MM.1S (cell line): ENCODE measurements around the gene GYS1.

Source experiments
- DNase-seq: peaks from one replicate; pipeline ENCODE4 v3.0.0-alpha.2; 2015
- H2AFZ ChIP-seq: fragments of 300-600 bp; sonication (generic); 2 replicates; pipeline ENCODE4 v1.6.0; 2016; ENCODE audit warnings: antibody characterized with exemption, low read length
- H3F3A ChIP-seq: fragments of 300-600 bp; sonication (generic); 2 replicates; pipeline ENCODE4 v1.6.1; 2016; ENCODE audit warnings: mild to moderate bottlenecking, antibody characterized with exemption, low read length, moderate library complexity, mixed read lengths; ENCODE audit not compliant: insufficient read depth
- H3K27ac ChIP-seq: fragments of 300-600 bp; sonication (generic); 2 replicates; pipeline ENCODE4 v1.5.1; 2016; ENCODE audit warnings: mild to moderate bottlenecking, low read length
- H3K27me3 ChIP-seq: fragments of 300-600 bp; sonication (generic); replicated peaks from 2 replicates; pipeline ENCODE4 v1.6.0; 2016; ENCODE audit warnings: low read length; ENCODE audit not compliant: insufficient read depth
- H3K36me3 ChIP-seq: fragments of 300-600 bp; sonication (generic); replicated peaks from 2 replicates; pipeline ENCODE4 v1.6.1; 2016; ENCODE audit warnings: mild to moderate bottlenecking, low read length, mixed read lengths; ENCODE audit not compliant: insufficient read depth
- H3K4me1 ChIP-seq: fragments of 300-600 bp; sonication (generic); 2 replicates; pipeline ENCODE4 v1.6.1; 2016; ENCODE audit warnings: low read length, mixed read lengths
- H3K4me2 ChIP-seq: fragments of 300-600 bp; sonication (generic); 2 replicates; pipeline ENCODE4 v1.6.0; 2016; ENCODE audit warnings: low read depth, low read length
- H3K4me3 ChIP-seq: fragments of 300-600 bp; sonication (generic); 2 replicates; pipeline ENCODE4 v1.5.1; 2016; ENCODE audit warnings: low read length, mixed read lengths
- H3K79me2 ChIP-seq: fragments of 300-600 bp; sonication (generic); 2 replicates; pipeline ENCODE4 v1.6.1; 2016; ENCODE audit warnings: mixed run types, low read length, mixed read lengths
- H3K9ac ChIP-seq: fragments of 300-600 bp; sonication (generic); 2 replicates; pipeline ENCODE4 v1.6.1; 2016; ENCODE audit warnings: low read length, mixed read lengths
- H3K9me2 ChIP-seq: fragments of 300-600 bp; sonication (generic); replicated peaks from 2 replicates; pipeline ENCODE4 v1.6.1; 2016; ENCODE audit warnings: mild to moderate bottlenecking, low read length, mixed read lengths; ENCODE audit not compliant: insufficient read depth
- H3K9me3 ChIP-seq: fragments of 300-600 bp; sonication (generic); replicated peaks from 2 replicates; pipeline ENCODE4 v1.6.1; 2016; ENCODE audit warnings: mild to moderate bottlenecking, low read length, mixed read lengths; ENCODE audit not compliant: insufficient read depth
- H4K20me1 ChIP-seq: fragments of 300-600 bp; sonication (generic); 2 replicates; pipeline ENCODE4 v1.6.1; 2016; ENCODE audit warnings: mild to moderate bottlenecking, low read length, moderate library complexity, mixed read lengths; ENCODE audit not compliant: insufficient read depth
- EZH2 ChIP-seq: fragments of 300-600 bp; sonication (generic); optimal IDR thresholded peaks from 2 replicates; pipeline ENCODE3; 2017; ENCODE audit warnings: low read depth, mild to moderate bottlenecking, antibody characterized with exemption, low read length, mixed read lengths
- EZH2phosphoT487 ChIP-seq: fragments of 300-600 bp; sonication (generic); IDR thresholded peaks from 2 replicates; pipeline ENCODE4 v1.6.1; 2018; ENCODE audit warnings: antibody characterized with exemption, low read length
- TF ChIP-seq, protein P1 (sequence below): fragments of 300-600 bp; sonication (generic); IDR thresholded peaks from 2 replicates; pipeline ENCODE4 v1.5.1; 2016; ENCODE audit warnings: antibody characterized with exemption, low read length, mixed read lengths

GYS1 gene

GRCh38 chr19:48961673-48962028 lies 31.5 kb downstream of the GYS1 start:
- Histone ChIP-seq H3K4me3 (no peak overlapping the region), H3K79me2 (peaks cover 19% of the 10 kb centered on the region), H3K9me2 (no peaks in the 10 kb centered on the region), H3K4me2 (no peak overlapping the region), H3F3A (peaks cover 33% of the 10 kb centered on the region), H4K20me1 (no peaks in the 10 kb centered on the region), H3K27me3 (no peaks in the 10 kb centered on the region), H3K36me3 (no peaks in the 10 kb centered on the region), H3K9me3 (no peaks in the 10 kb centered on the region), H3K4me1 (peaks cover 26% of the 10 kb centered on the region), H3K9ac (no peak overlapping the region), H3K27ac (no peak overlapping the region; the same call in 1 of the 2 replicates), H2AFZ (no peak overlapping the region)
- TF ChIP-seq, protein P1, sequence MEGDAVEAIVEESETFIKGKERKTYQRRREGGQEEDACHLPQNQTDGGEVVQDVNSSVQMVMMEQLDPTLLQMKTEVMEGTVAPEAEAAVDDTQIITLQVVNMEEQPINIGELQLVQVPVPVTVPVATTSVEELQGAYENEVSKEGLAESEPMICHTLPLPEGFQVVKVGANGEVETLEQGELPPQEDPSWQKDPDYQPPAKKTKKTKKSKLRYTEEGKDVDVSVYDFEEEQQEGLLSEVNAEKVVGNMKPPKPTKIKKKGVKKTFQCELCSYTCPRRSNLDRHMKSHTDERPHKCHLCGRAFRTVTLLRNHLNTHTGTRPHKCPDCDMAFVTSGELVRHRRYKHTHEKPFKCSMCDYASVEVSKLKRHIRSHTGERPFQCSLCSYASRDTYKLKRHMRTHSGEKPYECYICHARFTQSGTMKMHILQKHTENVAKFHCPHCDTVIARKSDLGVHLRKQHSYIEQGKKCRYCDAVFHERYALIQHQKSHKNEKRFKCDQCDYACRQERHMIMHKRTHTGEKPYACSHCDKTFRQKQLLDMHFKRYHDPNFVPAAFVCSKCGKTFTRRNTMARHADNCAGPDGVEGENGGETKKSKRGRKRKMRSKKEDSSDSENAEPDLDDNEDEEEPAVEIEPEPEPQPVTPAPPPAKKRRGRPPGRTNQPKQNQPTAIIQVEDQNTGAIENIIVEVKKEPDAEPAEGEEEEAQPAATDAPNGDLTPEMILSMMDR = no peak
- TF ChIP-seq EZH2phosphoT487 = no peak
- no peak for DNase-seq

- Histone ChIP-seq H3K27me3 (no peaks in the 10 kb centered on the region), H3K9ac (no peak overlapping the region), H4K20me1 (no peaks in the 10 kb centered on the region), H3K27ac (no peak overlapping the region), H3K4me1 (peaks cover 22% of the 10 kb centered on the region), H3K4me2 (no peak overlapping the region), H3K9me3 (no peaks in the 10 kb centered on the region), H3F3A (peaks cover 28% of the 10 kb centered on the region), H3K36me3 (no peaks in the 10 kb centered on the region), H3K4me3 (no peak overlapping the region), H3K79me2 (peaks cover 17% of the 10 kb centered on the region), H2AFZ (no peak overlapping the region), H3K9me2 (no peaks in the 10 kb centered on the region)
- TF ChIP-seq EZH2 (no peak), EZH2phosphoT487 (no peak)
- TF ChIP-seq, protein P1 = no peak
- DNase-seq = no peak
Measured at GRCh38 chr19:48961051-48961649, 32.0 kb downstream of the GYS1 start.

- Histone ChIP-seq H3F3A (peaks cover 21% of the 10 kb centered on the region), H4K20me1 (no peaks in the 10 kb centered on the region), H3K4me3 (no peak overlapping the region), H3K27ac (no peak overlapping the region), H3K4me2 (no peak overlapping the region), H3K4me1 (peaks cover 20% of the 10 kb centered on the region), H3K36me3 (no peaks in the 10 kb centered on the region), H3K79me2 (peaks cover 21% of the 10 kb centered on the region), H3K27me3 (no peaks in the 10 kb centered on the region), H2AFZ (no peak overlapping the region), H3K9me2 (no peaks in the 10 kb centered on the region), H3K9ac (no peak overlapping the region), H3K9me3 (no peaks in the 10 kb centered on the region)
- no peak for TF ChIP-seq EZH2phosphoT487
- TF ChIP-seq EZH2 = no peak
- TF ChIP-seq, protein P1 = no peak
- no peak for DNase-seq
Measured at GRCh38 chr19:48959341-48960239, 33.5 kb downstream of the GYS1 start.
